HG03558 (cell line): ENCODE results near the gene SDSL.

Experiments
- ATAC-seq: cut with Tn5 transposase; IDR thresholded peaks from one replicate; pipeline ENCODE4 v1.9.1; 2021; ENCODE audit warnings: moderate number of reproducible peaks; ENCODE audit not compliant: unreplicated experiment; ENCODE audit errors: extremely low read depth

Gene SDSL

DNA sequence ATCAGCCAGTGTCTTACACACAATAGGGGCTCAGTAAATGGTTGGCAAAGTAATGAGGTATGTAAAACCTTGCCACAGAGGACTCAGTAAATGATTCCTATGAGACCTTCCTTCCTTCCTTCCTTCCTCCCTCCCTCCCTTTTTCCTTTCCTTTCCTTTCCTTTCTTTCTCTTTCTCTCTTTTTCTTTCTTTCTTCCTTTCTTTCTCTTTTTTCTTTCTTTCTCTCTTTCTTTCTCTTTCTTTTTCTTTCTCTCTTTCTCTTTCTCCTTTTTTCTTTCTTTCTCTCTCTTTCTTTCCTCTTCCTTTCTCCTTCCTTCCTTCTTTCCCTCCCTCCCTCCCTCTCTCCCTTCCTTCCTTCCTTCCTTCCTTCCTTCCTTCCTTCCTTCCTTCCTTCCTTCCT, 26.0 kb upstream of the SDSL start:
- ATAC-seq = no peak

- ATAC-seq = no peak
Measured at GRCh38 chr12:113396828-113397496, 25.2 kb upstream of the SDSL start.

GRCh38 chr12:113397497-113398197, 24.5 kb upstream of the SDSL start:
- no peak for ATAC-seq

- ATAC-seq = no peak
Measured at GRCh38 chr12:113398346-113399290, 23.6 kb upstream of the SDSL start.

DNA sequence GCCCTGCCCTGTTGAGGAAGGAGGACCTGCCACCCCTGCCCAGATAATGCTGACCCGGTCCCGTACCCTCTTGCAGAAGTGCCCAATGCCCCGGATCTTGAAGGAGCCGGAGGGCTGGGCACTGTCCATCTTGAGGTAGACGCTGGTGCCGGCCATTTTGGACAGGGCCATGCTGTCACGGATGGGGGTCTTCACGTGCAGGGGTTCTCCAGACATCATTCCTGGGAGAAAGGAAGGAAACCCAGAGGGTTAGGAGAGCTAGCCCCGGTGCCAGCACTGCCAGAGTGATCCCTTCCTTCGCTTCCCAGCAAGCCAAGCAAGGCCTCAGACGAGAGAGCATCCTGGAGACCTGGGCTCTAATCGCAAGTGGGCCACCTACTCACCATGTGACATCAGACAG, 22.7 kb upstream of the SDSL start:
- ATAC-seq = no peak

DNA sequence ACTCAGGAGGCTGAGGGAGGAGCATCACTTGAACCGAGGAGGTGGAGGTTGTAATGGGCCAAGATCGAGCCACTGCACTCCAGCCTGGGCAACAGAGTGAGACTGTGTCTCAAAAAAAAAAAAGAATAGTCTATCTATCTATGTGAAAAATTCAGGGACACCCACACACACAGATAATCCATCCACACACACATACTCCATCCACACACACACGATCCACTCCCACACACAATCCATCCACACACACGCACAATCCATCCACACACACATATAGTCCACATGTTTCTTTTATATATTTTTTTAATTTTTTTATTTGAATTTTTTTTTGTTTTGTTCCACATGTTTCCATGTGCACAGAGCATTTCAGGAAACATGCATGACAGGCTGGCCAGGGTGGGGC, 21.8 kb upstream of the SDSL start:
- no peak for ATAC-seq

DNA sequence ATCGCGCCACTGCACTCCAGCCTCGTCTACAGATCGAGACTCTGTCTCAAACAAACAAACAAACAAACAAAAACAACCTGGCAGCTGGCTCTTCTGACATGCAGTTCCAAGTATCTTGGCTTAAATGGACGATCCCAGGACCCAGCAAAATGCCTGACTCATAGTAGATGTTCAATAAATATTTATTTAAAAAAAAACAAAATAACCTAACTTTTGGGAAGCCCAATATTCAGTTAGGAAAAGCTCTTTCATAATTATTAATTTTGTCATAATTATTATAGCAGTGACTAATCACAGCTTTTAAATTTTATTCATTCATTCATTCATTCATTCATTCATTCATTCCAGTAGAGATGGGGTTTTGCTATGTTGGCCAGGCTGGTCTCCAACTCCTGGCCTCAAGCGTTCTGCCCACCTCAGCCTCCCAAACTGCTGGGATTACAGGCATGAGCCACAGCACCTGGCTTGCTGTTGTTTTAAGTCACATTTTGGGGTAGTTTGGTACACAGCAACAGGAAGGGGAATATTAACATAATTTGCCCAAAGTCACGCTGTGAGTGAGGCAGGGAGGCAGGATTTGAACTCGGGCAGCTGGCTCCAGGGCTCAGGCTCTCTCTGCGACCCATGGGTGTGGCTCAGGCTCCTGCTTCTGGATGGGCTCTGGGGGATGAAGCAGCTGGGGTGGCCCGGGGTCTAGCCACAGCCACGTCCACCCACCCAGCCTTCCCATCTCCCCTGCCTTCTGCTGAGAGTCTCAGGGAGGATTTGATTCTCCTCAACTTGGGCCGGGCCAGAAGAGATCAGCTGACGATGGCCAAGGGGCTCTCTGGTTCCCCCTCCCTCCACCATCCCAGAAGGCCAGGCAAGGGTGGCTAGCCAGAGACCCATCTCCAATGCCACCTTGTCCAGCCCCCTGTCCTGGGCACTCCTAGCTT, 20.8 kb upstream of the SDSL start:
- no peak for ATAC-seq

GRCh38 chr12:113402586-113403260, 19.5 kb upstream of the SDSL start:
- ATAC-seq = no peak

DNA sequence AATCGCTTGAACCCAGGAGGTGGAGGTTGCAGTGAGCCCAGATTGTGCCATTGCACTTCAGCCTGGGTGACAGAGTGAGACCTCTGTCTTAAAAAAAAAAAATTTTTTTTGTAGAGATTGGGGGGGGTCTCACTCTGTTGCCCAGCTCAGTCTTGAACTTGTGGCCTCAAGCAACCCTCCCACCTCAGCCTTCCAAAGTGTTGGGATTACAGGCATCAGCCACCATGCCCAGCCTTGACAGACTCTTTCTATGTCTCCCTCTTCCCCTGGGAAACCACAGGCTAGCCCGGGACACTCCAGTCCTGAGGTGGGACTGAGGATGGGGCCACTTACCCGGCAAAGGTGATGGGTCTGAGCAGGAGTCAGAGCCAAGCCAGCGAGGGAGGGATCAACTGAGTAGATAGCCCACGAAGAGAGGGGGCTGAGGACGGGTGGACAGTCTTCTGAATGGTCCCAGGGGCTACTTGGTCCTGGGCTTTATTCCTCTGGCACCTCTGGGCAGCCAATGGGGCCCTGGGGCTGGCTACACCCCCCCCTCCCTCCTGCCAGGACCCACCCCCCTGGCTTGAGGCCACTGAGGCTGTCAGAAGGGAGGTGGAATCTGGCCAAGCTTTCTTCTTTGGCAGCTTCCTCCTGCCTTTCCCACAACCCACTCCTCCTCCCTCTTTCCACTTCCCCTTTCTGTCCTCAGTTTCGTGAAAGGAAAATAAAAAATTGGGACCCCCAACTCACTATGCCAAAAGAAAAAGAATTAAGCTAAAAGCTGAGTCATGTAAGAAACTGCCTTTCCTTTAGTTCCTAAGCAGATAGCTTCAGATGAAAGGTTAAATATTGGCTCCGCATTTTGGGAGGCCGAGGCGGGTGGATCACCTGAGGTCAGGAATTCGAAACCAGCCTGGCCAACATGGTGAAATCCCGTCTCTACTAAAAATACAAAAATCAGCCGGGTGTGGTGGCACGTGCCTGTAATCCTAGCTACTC, 18.5 kb upstream of the SDSL start, which contains the start of gene SDS:
Gene SDS, minus strand, starts transcription at position 453 of the 981 bp plus-strand sequence. CDS start 4,179 bp downstream, outside the sequence.
- no peak for ATAC-seq

DNA sequence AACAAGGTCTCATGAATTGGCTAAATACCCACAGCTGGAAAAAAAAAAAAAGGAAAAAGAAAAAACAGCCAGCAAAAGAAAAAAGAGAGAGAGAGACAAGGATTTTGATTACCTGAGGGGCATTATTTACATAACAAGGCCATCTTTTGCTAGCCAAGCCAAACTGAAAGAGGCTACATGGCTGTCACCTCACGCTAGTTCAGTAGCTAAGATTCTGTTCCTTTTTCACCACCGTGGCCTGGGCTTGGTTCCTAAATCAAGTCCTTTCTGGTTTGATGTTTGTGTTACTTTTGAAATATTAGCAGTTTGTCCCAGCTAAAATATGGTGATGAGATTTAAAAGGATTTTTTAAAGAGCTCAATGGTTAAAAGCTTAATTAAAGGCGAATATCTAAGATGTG, 16.5 kb upstream of the SDSL start:
- ATAC-seq = no peak

DNA sequence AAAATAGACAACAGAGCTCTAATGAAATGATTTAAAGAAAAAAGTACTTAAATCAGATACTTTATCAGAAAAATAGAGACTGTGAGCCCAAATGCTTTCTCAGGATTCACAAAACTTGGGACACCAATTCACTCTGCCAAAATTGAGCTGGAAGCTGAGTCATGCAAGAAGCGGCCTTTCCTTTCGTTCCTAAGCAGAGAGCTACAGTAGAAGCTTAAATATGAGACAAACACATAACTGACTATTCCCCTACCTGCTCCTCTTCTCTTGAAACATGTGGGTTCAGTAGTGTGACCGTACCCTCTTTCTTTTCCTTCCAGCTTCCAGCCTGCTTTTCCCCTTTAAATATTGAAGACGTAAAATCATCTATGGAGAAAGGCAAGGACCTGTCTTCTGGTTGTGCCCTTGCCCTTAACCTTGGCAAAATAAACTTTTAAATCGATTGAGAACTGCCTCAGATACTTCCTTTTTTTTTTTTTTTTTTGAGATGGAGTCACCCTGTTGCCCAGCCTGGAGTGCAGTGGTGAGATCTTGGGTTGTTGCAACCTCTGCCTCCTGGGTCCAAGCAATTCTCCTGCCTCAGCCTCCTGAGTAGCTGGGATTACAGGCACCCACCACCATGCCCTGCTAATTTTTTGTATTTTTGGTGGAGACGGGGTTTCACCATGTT, 14.1 kb upstream of the SDSL start:
- no peak for ATAC-seq

DNA sequence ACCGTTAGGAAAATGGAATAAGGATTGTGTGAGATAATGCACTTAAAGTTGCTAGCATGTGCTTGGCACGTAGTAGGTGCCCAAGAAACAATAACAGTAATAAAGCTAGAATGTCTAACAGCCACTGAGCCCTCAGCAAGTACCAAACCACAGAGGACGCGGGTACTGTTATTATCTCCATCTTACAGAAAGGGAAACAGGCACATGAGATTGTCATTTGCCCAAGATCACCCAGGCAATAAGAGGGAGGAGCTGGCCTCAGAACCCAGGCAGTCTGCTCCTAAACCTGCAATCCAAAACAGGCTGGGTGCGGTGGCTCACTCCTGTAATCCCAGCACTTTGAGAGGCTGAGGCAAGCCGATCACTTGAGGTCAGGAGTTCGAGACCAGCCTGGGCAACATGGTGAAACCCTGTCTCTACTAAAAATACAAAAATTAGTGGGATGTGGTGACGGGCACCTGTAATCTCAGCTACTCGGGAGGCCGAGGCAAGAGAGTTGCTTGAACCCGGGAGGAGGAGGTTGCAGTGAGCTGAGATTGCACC, 13.4 kb upstream of the SDSL start:
- ATAC-seq = no peak

GRCh38 chr12:113409462-113410124, 12.6 kb upstream of the SDSL start:
- no peak for ATAC-seq

DNA sequence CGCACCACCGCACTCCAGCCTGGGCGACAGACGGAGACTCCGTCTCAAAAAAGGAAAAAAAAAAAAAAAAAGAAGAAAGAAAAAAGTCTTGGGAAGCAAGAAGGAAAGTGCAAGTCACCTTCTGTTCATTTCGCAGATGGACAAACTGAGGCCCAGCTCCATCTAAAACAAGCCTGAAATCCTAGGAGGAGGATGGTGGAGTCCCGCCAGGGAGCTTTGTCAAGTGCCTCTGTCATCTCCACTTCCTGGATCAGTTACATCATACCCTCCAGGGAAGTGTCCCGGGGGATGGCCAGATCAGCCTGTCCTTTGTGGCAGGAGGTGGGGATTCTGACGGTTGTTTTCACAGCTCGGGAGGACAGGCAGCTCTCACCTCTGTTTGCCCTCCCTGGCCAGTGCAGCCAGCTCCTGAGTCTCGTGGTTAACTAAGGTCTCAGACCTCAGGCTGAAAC, 8.7 kb upstream of the SDSL start:
- no peak for ATAC-seq

DNA sequence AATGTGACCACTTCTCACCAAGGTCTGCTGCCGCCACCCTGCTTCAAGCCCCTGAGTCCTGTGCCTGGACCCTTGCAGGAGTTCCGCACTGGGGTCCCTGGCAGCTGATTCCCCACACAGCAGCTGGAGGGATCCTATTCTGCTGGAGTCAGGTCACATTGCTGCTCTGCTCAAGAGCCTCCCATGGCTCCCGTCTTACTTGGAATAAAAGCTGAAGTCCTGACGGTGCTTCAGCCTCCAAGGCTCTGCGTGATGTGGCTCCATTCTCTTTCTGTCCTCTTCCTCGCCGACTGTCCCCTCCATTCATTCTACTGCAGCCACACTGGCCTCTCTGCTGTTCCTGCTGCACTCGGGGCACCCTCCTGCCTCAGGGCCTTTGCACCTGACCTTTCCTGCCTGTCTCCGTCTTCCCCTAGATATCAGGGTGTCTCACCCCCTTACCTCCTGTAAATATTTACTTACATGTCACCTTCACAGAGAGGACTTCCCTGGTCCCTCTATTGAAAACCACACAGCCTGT, 7.6 kb upstream of the SDSL start:
- no peak for ATAC-seq

- no peak for ATAC-seq
Measured at GRCh38 chr12:113416091-113416754, 6.0 kb upstream of the SDSL start.
